GM19452 (cell line): ENCODE data around the gene IL16.

Experiments
- ATAC-seq: cut with Tn5 transposase; IDR thresholded peaks from one replicate; pipeline ENCODE4 v1.9.1; 2021; ENCODE audit not compliant: unreplicated experiment

Gene IL16

GRCh38 chr15:81174125-81174791, 22.4 kb upstream of the IL16 start:
- ATAC-seq, result no peak

DNA sequence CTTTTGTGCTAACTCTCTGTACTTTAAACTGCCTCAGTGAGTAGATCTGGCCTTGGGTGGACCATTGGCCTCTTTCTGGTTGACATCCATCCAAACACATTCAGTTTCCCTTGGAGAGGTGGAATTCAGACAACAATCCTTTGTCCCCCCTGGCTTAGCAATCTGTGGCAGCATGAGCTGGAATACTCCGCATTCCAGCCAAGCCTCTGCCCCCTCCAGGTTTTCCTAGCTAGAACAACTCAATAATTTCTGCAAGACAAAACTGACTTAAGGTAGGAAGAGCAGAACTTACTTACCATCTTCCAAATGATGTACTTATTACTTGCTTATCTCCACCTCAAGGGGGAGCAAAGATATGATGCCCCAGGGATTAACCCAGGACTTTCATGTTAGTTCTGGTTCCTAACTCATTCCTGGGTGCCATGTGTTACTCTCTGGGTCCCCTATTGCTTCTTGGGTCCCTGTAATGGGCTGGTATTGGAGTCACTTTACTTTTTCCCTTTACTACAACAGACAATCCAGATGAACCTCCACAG, 21.8 kb upstream of the IL16 start:
- no peak for ATAC-seq

GRCh38 chr15:81175496-81175895, 21.2 kb upstream of the IL16 start:
- no peak for ATAC-seq

- ATAC-seq, result no peak
Observed at GRCh38 chr15:81176291-81176893, 20.3 kb upstream of the IL16 start.

- ATAC-seq, result no peak
Observed at GRCh38 chr15:81178365-81178764, 18.3 kb upstream of the IL16 start.

- no peak for ATAC-seq
Observed at GRCh38 chr15:81181220-81181619, 15.5 kb upstream of the IL16 start.

DNA sequence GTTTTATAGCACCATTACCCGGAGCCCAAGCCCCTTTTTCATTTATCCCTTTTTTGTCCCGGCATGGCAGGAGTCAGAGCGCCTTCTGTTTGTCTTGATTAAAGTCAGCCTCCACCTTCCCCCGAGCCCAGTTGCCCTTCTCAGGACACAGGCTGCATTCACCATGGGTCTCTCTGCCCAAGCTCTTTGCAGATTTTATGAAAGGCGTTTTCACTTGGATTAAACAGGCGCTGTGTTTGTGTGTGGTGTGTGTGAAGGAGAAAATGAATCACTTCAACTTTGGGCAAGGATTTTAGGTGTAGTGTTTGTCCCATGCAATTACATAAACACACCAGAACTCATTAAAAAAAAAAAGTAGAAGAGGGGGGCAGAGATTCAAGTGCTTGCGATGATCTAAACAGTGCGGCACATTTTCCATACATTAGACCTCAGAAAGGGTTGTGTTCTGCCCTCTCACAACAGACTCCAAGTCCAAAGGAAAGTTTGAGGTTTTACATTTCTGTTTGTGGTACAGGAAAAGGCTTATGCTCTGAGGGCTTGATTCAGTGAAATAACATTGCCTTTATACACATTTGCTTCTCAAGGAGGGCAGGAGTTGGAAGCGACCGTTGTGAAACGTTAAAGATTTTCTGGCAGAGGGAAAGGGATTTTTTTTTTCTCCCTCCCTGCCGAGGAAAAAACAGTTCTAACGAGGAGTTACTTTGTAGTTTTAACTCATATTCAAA, 14.5 kb upstream of the IL16 start:
- ATAC-seq, result no peak

- no peak for ATAC-seq
Observed at GRCh38 chr15:81182756-81183438, 13.8 kb upstream of the IL16 start.

- no peak for ATAC-seq
Observed at GRCh38 chr15:81183439-81183775, 13.3 kb upstream of the IL16 start.

DNA sequence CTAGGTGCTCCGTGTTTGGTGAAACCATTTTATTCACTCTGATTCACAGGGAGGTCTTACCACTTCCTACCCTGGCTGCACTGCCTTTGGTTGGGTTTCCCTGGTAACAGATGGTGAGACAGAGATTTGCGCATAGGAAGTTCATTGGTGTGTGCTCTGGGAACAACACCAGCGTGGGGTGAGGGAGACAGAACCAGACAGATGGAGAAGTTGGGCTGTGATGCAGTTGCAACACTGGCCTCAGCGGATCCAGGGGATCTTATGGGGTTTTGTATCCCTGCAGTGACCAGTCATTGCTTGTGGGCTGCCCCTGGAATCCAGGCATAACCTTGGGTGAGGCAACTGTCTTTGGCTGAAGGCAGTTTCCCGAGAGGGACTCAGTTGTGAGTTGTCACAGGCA, 12.5 kb upstream of the IL16 start:
- no peak for ATAC-seq

DNA sequence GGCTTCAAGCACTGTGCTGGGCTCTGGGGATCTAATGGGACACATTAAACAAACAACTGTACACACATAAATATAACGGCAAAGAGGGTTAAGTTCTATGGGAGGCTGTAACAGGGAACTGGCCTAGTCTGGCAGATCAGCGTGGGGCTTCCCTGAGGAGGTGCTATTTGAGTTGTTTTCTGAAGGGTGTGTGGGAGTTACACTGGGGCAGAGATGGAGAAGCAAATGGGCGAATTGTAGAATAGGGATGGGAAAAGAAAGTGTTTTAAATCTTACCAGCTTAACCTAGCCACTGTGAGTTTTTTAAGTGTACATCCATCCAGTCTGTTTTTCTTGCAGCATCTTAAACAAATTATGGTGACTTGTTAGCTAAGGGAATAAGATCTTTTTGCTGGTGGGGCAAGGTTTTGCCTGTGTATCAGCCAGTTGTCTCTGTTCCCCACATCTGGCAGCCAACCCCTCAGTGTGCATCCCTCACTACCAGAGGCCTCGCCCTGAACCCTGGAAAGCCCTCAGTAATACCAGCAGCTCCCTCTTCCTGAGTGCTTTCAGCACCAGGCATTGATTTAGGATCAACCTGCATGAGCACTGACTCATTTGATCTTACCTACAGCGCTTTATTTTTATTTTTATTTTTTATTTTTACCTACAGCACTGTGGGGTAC, 10.9 kb upstream of the IL16 start:
- no peak for ATAC-seq

GRCh38 chr15:81188354-81188753, 8.3 kb upstream of the IL16 start:
- no peak for ATAC-seq

DNA sequence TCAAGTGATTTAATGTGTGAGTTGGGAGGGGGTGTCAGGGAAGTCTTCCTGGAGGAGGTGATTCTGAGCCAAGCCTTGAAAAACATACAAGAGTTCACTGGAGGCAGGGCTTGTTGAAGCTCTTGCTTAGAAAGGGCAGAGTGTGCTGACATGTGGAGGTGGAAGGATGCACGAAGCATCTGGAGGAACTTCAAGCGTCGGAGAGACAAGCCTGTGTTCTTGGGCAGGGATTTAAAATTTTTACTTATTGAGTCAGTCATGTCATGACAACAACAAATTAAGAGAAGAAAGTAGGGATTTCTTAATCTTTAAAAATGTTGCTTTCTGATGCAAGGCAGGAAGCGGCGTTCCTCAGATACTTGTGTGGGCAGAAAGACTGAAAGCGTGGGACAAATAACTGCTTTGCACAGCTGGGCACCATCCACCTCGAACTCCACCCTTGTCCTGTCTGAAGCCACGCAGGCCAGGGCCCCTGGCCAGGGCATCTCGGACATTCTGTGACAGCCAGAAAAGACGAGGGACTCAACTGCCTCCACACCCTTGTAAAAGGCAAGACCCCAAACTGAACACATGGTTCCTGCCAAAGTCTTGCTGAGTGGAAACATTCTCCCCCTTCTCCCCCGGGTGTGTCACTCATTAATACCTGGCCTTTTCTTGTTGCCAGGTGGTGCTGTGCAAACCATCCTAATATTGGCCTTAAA, 6.9 kb upstream of the IL16 start:
- ATAC-seq, result no peak

DNA sequence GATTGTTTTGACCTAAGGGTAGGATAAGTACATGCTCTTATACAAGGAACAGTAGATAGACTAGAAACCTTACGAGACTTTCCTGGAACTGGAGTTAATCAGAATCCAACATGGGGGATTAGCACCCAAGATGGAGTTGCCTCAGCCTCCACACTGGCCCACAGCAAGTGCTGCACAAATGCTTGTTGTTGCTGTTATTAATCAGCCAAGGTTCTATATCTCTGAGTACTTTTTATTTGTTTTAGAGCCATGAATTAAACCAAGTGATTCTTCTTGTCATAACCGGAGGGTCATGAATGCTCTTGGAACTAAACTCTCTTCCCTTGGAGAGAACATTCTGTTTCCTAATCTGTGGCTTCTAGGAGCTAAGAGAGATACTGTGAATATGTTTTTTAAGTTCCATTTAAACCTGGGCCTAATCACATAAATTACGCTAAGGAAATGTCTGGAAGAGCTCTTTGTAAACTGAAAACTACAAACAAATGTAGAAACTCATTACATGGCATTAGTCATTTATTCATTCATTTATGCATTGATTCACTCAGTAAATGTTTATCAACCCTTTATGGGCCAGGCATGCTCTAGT, 5.7 kb upstream of the IL16 start:
- ATAC-seq, result no peak

GRCh38 chr15:81191701-81192100, 5.0 kb upstream of the IL16 start:
- no peak for ATAC-seq

- no peak for ATAC-seq
Observed at GRCh38 chr15:81194723-81195122, 2.0 kb upstream of the IL16 start.

DNA sequence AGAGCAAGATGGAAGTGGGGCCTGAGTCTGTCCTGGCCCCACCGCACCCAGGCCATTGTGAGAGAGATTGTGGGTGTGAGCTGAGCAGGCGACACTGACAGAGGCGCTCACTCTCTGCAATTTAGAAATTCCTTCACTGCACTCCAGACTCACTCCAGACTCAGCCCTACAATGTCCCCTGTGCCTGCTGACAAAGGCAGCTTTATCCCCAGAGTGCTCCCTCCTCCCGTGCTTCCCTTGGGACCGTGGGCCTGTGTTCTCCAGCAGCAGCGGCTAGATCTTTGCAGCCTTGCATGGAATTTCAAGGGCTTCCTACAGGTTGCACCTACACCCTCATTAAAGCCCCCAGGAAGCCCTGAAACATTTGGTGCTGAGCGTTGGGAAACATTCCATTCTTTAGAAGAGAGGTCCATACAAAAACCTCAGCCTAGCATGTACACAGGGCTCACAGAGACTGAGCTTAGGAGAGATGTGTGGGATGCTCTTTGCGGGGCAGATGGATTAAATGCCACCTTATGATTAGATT, 1.3 kb upstream of the IL16 start:
- no peak for ATAC-seq

GRCh38 chr15:81197255-81197630, 564 bp downstream of the IL16 start:
- ATAC-seq, result no peak

GRCh38 chr15:81197688-81198281, 1.1 kb downstream of the IL16 start:
- ATAC-seq, result no peak
